ENCODE results near the gene CHMP1B.

The CHMP1B gene

DNA sequence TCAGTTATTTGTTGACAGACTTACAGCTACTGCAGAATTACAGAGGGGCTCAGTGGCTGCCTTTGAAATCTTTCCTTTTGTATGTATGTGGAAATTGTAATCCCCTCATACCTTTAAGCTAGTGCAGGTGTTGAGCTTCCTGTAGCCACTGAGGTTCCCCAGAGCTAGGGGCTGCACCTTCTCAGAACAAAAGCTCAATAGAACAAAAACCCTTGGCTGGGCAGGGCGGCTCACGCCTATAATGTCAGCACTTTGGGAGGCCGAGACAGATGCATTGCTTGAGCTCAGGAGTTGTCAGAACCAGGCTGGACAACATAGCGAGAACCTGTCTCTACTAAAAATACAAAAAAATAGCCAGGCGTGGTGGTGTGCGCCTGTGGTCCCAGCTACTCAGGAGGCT is 41.3 kb upstream of the CHMP1B start:
- TF ChIP-seq, protein P1, sequence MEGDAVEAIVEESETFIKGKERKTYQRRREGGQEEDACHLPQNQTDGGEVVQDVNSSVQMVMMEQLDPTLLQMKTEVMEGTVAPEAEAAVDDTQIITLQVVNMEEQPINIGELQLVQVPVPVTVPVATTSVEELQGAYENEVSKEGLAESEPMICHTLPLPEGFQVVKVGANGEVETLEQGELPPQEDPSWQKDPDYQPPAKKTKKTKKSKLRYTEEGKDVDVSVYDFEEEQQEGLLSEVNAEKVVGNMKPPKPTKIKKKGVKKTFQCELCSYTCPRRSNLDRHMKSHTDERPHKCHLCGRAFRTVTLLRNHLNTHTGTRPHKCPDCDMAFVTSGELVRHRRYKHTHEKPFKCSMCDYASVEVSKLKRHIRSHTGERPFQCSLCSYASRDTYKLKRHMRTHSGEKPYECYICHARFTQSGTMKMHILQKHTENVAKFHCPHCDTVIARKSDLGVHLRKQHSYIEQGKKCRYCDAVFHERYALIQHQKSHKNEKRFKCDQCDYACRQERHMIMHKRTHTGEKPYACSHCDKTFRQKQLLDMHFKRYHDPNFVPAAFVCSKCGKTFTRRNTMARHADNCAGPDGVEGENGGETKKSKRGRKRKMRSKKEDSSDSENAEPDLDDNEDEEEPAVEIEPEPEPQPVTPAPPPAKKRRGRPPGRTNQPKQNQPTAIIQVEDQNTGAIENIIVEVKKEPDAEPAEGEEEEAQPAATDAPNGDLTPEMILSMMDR (IDR thresholded peaks at IDR 0.05; ENCODE audit: control insufficient read depth, insufficient read depth, low read depth, low read length, missing control alignments): no peak
- DNase-seq (ENCODE audit: low read depth): no peak
- H3K4me3 ChIP-seq (ENCODE audit: control insufficient read depth, low read depth, low read length): no peak overlapping the region

DNA sequence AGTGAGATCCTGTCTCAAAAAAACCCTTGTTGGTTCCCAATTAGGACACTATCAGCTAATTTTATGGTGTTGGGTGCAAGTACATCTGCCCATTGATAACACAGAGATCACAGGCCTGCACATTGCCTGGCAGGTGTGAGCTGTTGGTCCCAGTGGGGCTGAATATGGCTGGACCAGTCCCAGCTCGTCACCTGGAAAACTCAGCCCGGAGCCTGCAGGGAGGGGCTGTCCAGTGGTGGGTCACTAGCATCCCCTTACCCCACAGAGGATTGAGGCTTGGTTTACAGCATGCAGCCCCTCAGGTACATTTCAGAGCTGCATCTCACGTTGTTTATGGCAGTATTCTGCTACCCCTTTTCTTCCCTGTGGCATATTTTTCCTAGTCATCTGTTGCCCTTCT is 40.8 kb upstream of the CHMP1B start:
- TF ChIP-seq, protein P1 (IDR thresholded peaks at IDR 0.05; ENCODE audit: control insufficient read depth, insufficient read depth, low read depth, low read length, missing control alignments): no peak
- DNase-seq (ENCODE audit: low read depth): no peak
- H3K4me3 ChIP-seq (ENCODE audit: control insufficient read depth, low read depth, low read length): no peak overlapping the region

DNA sequence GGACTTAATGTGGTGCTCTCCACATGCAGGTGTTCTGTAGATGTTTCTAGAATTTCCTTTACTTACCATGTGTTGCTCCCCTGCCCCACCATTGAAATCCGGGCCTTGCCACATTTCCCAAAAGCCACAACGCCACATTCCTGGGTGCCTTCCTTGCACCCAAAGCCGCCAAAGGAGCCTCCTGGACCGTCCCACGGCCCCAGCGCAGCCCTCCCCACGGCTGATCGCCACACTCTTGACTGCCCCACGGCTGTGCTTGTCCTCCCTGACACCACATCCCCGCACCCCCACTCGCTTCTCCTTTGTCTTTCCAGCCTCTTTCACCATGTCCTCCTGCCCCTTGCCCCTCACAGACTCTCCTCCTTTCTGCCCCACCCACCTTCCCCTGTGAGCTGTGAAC is 40.2 kb upstream of the CHMP1B start:
- no peak overlapping the region for H3K4me3 ChIP-seq (ENCODE audit: control insufficient read depth, low read depth, low read length)
- no peak for DNase-seq (ENCODE audit: low read depth)
- TF ChIP-seq, protein P1 (IDR thresholded peaks at IDR 0.05; ENCODE audit: control insufficient read depth, insufficient read depth, low read depth, low read length, missing control alignments): no peak

DNA sequence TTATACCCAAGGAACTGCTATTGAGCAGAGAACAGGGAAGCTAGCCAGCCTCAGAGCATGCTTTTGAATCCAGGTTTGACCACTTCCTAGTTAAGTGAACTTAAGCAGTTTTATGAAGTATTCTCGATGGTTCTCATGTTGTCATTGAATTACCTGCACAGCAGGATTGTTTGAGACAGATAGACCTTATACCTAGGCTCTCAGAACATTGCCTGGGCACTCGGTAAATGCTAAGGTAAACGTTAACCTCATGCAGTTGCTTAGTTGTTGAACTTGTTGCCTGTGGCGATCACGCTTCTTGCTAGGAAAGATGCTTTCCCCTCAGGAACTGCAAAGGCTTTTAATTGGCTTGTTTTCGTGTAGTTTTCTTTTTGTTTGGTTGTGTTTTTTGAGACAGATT is 34.0 kb upstream of the CHMP1B start:
- no peak overlapping the region for H3K4me3 ChIP-seq (ENCODE audit: control insufficient read depth, low read depth, low read length)
- no peak for DNase-seq (ENCODE audit: low read depth)
- TF ChIP-seq, protein P1 (IDR thresholded peaks at IDR 0.05; ENCODE audit: control insufficient read depth, insufficient read depth, low read depth, low read length, missing control alignments): no peak

DNA sequence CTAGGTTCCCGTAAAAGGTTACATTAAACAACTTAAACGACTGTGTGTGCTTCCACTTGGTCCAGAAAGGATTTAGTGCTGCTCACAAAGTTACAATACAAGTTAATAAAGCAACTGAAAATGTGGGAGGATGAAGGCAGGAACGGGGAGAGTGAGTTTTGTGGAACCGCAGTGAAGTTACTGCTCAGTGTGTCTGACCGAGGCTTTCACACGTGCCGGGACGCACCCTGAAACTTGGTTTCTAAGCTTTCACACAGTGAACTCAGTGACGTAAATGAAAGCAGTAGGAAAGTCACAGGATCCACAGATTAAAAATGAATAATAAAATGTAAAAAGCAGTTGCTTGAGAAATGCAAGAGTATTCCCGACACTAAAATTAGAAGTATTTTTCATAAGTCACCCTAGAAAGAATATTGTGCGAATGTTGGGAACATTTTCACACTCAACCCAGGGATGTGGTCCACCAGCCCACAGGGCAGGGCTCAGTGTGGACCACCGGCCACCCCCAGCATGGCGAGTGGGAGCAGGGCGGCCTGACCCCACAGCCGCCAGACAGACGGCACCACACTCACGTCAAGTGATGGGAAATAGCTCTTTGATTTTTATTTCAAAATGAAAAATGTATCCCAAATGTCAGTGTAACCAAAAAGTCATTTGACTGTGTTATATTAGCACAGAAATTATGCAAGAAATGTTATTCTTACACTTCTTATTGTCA is 32.6 kb upstream of the CHMP1B start:
- TF ChIP-seq, protein P1 (IDR thresholded peaks at IDR 0.05; ENCODE audit: control insufficient read depth, insufficient read depth, low read depth, low read length, missing control alignments): no peak
- no peak overlapping the region for H3K4me3 ChIP-seq (ENCODE audit: control insufficient read depth, low read depth, low read length)
- DNase-seq (ENCODE audit: low read depth): no peak

DNA sequence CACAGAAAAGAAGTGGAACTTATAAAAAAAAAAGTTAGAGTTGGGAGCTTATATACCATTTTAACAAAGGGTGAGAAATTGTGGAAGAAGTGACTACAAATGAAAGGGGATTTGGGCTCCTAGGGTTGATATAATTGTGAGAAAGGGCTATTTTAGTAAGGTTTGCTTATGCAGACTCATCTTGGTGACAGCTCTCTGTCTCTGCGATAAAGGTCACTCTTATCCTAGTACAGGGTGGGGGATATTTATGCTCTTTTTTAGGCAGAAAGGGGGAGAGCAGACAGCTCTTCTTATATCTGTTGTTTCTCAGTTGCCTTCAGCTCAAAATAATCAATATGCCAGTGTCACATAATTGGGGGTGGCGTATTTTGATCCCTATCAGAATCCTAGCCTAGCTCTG is 31.3 kb upstream of the CHMP1B start:
- TF ChIP-seq, protein P1 (IDR thresholded peaks at IDR 0.05; ENCODE audit: control insufficient read depth, insufficient read depth, low read depth, low read length, missing control alignments): no peak
- no peak for DNase-seq (ENCODE audit: low read depth)
- H3K4me3 ChIP-seq (ENCODE audit: control insufficient read depth, low read depth, low read length): no peak overlapping the region

Data from AG09309 (cell line).